K562 (cell line): ENCODE data around the gene MYOZ1. TPM values are rescaled to one million over a fixed set of nuclear protein-coding genes. Genes with fewer than 3 reads are reported as not detected.
A peak's percentile ranks its signal among the peaks of the same experiment; 100 is the strongest.

Experiments
- ATAC-seq: fragments of 200-7000 bp; cut with Tn5 transposase; 3 replicates; pipeline ENCODE4 v1.9.1; 2020; ENCODE audit warnings: moderate library complexity
- BruUV-seq: library from RNA; stranded (reverse); fragments of 400-500 nt; replicated peaks from 2 replicates; lab custom pipeline; 2021; lab: Mats Ljungman, UMichigan
- CTCF ChIA-PET: fragments of 300-600 bp; formaldehyde crosslinking; extraction: SDS; loops from one replicate; lab custom pipeline; 2021; ENCODE audit warnings: low intra/inter-chr PET ratio; lab: Yijun Ruan, JAX
- POLR2A ChIA-PET: fragments of 300-600, 350-650 bp; sonication (Branson Sonifier 250); formaldehyde crosslinking; extraction: SDS; loops from one replicate; lab custom pipeline; 2021; ENCODE audit warnings: antibody characterized with exemption, inconsistent platforms; lab: Yijun Ruan, JAX
- DNase-seq, 4 experiments: peaks; one replicate each; pipeline versions ENCODE4 v3.0.0 to v3.0.0-alpha.2; 2011 to 2018; ENCODE audit warnings: low spot score in 3 of 4, mixed read lengths in 3 of 4; ENCODE audit errors: extremely low read depth in 1 of 4
- FAIRE-seq: peaks from 2 replicates; lab custom pipeline; 2011; peaks lifted over from hg19 to GRCh38; lab: Jason Lieb, UNC
- H2AFZ ChIP-seq: 2 replicates; pipeline ENCODE4 v1.6.0; 2011; ENCODE audit warnings: low read depth, low read length, control low read depth, inconsistent platforms
- H3K27ac ChIP-seq: fragments of 200-600 bp; 3 replicates; pipeline ENCODE4 v1.8.0; 2011; ENCODE audit warnings: low read depth, mild to moderate bottlenecking, control low read depth, inconsistent platforms, low read length, moderate library complexity, mixed read lengths; ENCODE audit errors: extremely low read depth
- H3K27me3 ChIP-seq, 2 experiments: fragments of 300-600 bp in 1 of 2; 2 replicates in 1 of 2; 3 replicates in 1 of 2; pipeline versions ENCODE4 v1.6.0 to v1.8.0; 2011; ENCODE audit warnings: inconsistent platforms in 2 of 2, low read length in 2 of 2, mild to moderate bottlenecking in 1 of 2, mixed read lengths in 1 of 2, moderate library complexity in 1 of 2; ENCODE audit not compliant: control insufficient read depth in 2 of 2, insufficient read depth in 2 of 2
- H3K36me3 ChIP-seq: fragments of 300-600 bp; 3 replicates; pipeline ENCODE4 v1.8.0; 2011; ENCODE audit warnings: mild to moderate bottlenecking, low read length, inconsistent platforms; ENCODE audit not compliant: control insufficient read depth, insufficient read depth
- H3K4me1 ChIP-seq, 2 experiments: fragments of 200-600 bp in 1 of 2; replicated peaks in 1 of 2; 2 replicates in 1 of 2; 3 replicates in 1 of 2; pipeline versions ENCODE4 v1.5.1 to v1.8.0; 2011; ENCODE audit warnings: inconsistent platforms in 2 of 2, low read length in 2 of 2, mild to moderate bottlenecking in 1 of 2, mixed read lengths in 1 of 2, moderate library complexity in 1 of 2; ENCODE audit not compliant: control insufficient read depth in 2 of 2, insufficient read depth in 2 of 2
- H3K4me2 ChIP-seq: 2 replicates; pipeline ENCODE4 v1.6.1; 2011; ENCODE audit warnings: low read length, control low read depth, inconsistent platforms, mixed read lengths; ENCODE audit not compliant: insufficient read depth
- H3K4me3 ChIP-seq: fragments of 200-600 bp; sonication (generic), shearing (Covaris generic); 2 replicates; pipeline ENCODE4 v1.5.1; 2016; ENCODE audit warnings: control low read depth, inconsistent platforms
- H3K79me2 ChIP-seq: fragments of 200-600 bp; 3 replicates; pipeline ENCODE4 v1.8.0; 2011; ENCODE audit warnings: low read length, inconsistent platforms; ENCODE audit not compliant: control insufficient read depth, insufficient read depth
- H3K9ac ChIP-seq, 2 experiments: 2 replicates each; pipeline versions ENCODE4 v1.6.0 to v1.6.1; 2011; ENCODE audit warnings: low read depth in 2 of 2, low read length in 2 of 2, control low read depth in 1 of 2, inconsistent platforms in 1 of 2, mild to moderate bottlenecking in 1 of 2, mixed read lengths in 1 of 2; ENCODE audit not compliant: insufficient read depth in 1 of 2
- H3K9me1 ChIP-seq: one replicate; pipeline ENCODE4 v1.6.0; 2011; ENCODE audit warnings: inconsistent platforms, mild to moderate bottlenecking, low read length, moderate library complexity; ENCODE audit not compliant: control insufficient read depth, insufficient read depth
- H3K9me3 ChIP-seq: replicated peaks from 2 replicates; pipeline ENCODE4 v1.5.1; 2011; ENCODE audit warnings: low read depth, low read length, inconsistent platforms; ENCODE audit not compliant: control insufficient read depth, insufficient read depth
- H4K20me1 ChIP-seq: replicated peaks from 2 replicates; pipeline ENCODE4 v1.6.1; 2011; ENCODE audit warnings: low read length, inconsistent platforms, mixed read lengths; ENCODE audit not compliant: control insufficient read depth, insufficient read depth
- ARID1B ChIP-seq: fragments of 450-650 bp; IDR thresholded peaks from 2 replicates; pipeline ENCODE4 v1.6.1; 2016; ENCODE audit warnings: antibody characterized with exemption, mild to moderate bottlenecking, inconsistent platforms
- GTF2A2 ChIP-seq: IDR thresholded peaks from 2 replicates; pipeline ENCODE4 v1.6.1; 2016; ENCODE audit warnings: mild to moderate bottlenecking, missing genetic modification characterization, missing compliant biosample characterization
- HDAC1 ChIP-seq, 2 experiments: fragments of 450-650 bp; IDR thresholded peaks; 2 replicates each; pipeline ENCODE4 v1.6.1; 2016 to 2017; ENCODE audit warnings: inconsistent platforms in 1 of 2, mild to moderate bottlenecking in 1 of 2, moderate library complexity in 1 of 2
- HEY1 ChIP-seq: fragments of 250-450 bp; sonication (Bioruptor Pico); IDR thresholded peaks from 2 replicates; pipeline ENCODE4 v1.5.0; 2020; ENCODE audit warnings: mild to moderate bottlenecking, moderate library complexity, borderline replicate concordance
- MEF2A ChIP-seq: IDR thresholded peaks from 2 replicates; pipeline ENCODE4 v1.6.1; 2011; ENCODE audit warnings: low read depth, mild to moderate bottlenecking, low read length, moderate library complexity; ENCODE audit not compliant: control insufficient read depth
- NR2C2 ChIP-seq, 2 experiments: fragments of 200-800 bp in 1 of 2; sonication (Bioruptor generic) in 1 of 2; sonication (generic) in 1 of 2; formaldehyde crosslinking in 1 of 2; IDR thresholded peaks; 2 replicates each; pipeline versions ENCODE4 v1.6.1 to v1.8.0; 2016 to 2022; ENCODE audit warnings: mild to moderate bottlenecking in 1 of 2, missing compliant biosample characterization in 1 of 2, missing genetic modification characterization in 1 of 2, missing genetic modification reagents in 1 of 2
- TSC22D4 ChIP-seq: fragments of 450-650 bp; IDR thresholded peaks from 2 replicates; pipeline ENCODE4 v1.6.1; 2016; ENCODE audit warnings: missing genetic modification characterization, missing biosample characterization, control low read depth
- ZBTB17 ChIP-seq: fragments of 450-650 bp; formaldehyde crosslinking; IDR thresholded peaks from 2 replicates; pipeline ENCODE4 v1.4.0; 2020; ENCODE audit warnings: mild to moderate bottlenecking
- ZNF740 ChIP-seq, 3 experiments: fragments of 200-800 bp in 1 of 3; sonication (Bioruptor generic) in 1 of 3; sonication (generic) in 1 of 3; formaldehyde crosslinking in 1 of 3; IDR thresholded peaks; 2 replicates each; pipeline versions ENCODE4 v1.6.1 to v1.8.0; 2016 to 2022; ENCODE audit warnings: mild to moderate bottlenecking in 2 of 3, missing compliant biosample characterization in 2 of 3, missing genetic modification characterization in 2 of 3, missing genetic modification reagents in 1 of 3
- WGBS: fragments of 100-300 bp; shearing (Covaris generic); methylation state at CpG from one replicate; pipeline ENCODE4 v1.1.6; 2016; ENCODE audit warnings: low coverage, mixed read lengths; ENCODE audit not compliant: insufficient coverage; ENCODE audit errors: missing lambda C conversion rate; 5-methylcytosine and 5-hydroxymethylcytosine counted together
- in situ Hi-C: fragments of 300-500 bp; cut with MboI; formaldehyde crosslinking; loops from 4 replicates; pipeline ENCODE4 v1.15.0; 2018; ENCODE audit warnings: inconsistent platforms, mixed read lengths
- intact Hi-C: fragments of 100-400 bp; cut with micrococcal nuclease; formaldehyde crosslinking; loops from 2 replicates; pipeline ENCODE4 v1.14.2; 2022
- polyA plus RNA-seq, 8 experiments: library from polyadenylated mRNA; depleted of rRNA in 4 of 8; stranded (reverse) in 5 of 8; unstranded in 3 of 8; fragments of >200 nt; fragmentation: Nextera tagmentation in 2 of 8; fragmentation: Illumina TruSeq in 1 of 8; extraction: Ambion mirVana in 2 of 8; extraction: Trizol in 1 of 8; gene quantifications; 2 replicates each; pipeline versions ENCODE4 v1.2.1 to v1.2.3, GENCODE V29; 2011 to 2014; ENCODE audit warnings: inconsistent platforms in 1 of 8, missing spikeins in 1 of 8
- total RNA-seq, 7 experiments: library from RNA; depleted of rRNA in 6 of 7; stranded (reverse); fragments of >200 nt in 6 of 7; fragmentation: Illumina TruSeq in 2 of 7; extraction: Trizol in 2 of 7; gene quantifications; 2 replicates each; pipeline versions ENCODE4 v1.2.1 to v1.2.3, GENCODE V29; 2011 to 2021; ENCODE audit warnings: low replicate concordance in 1 of 7
- TF ChIP-seq, protein P1 (sequence below): fragments of 200-400 bp; formaldehyde crosslinking; IDR thresholded peaks from 2 replicates; pipeline ENCODE4 v1.6.1; 2017; ENCODE audit warnings: mild to moderate bottlenecking, low read depth, low read length, moderate library complexity
- TF ChIP-seq, protein P2 (sequence below): sonication (generic); formaldehyde crosslinking; IDR thresholded peaks from 2 replicates; pipeline ENCODE4 v1.8.1; 2023; ENCODE audit warnings: mild to moderate bottlenecking, missing genetic modification reagents

MYOZ1 gene
- total and polyA plus RNA-seq, 9 of the 15 experiments (the other 6 are each of a cell fraction or from before 2014, with no cell fraction given): 0.03 to 0.18 (median 0.07) TPM; not detected in 5

DNA sequence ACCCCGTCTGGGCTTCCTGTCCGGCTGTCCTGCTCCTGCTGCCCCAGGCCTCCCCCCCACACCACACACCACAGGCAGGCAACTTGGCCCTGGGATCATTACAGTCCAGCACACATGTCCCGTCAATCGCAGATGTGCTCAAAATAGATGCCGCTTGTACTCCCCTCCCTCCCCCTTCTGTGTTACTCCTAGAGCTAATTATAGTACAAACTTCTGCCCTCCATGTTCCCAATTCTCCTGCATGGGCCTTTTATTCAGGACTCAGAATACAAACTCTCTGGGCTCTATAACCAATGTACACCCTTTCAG, 14.7 kb upstream of the MYOZ1 start, which contains the start of gene SYNPO2L (continued):
- peak; percentile 90 for TF ChIP-seq ZNF740 (CRISPR knock-in tag; IDR thresholded peaks at IDR 0.05)
- no peak for TF ChIP-seq ZNF740 (tag; IDR thresholded peaks at IDR 0.05)
- no peak for TF ChIP-seq NR2C2 (CRISPR knock-in tag; IDR thresholded peaks at IDR 0.05)
- TF ChIP-seq NR2C2 (tag; IDR thresholded peaks at IDR 0.05): no peak
- TF ChIP-seq TSC22D4 (tag): no peak
- no peak for TF ChIP-seq GTF2A2 (tag)
- 0 out of 2 replicates have a peak, but pooled peaks have one; percentile 25 for TF ChIP-seq ZBTB17 (CRISPR knock-in tag)
- TF ChIP-seq MEF2A: peak; percentile 83

- H4K20me1 ChIP-seq: no peaks in the 10 kb centered on the region
- no peaks in the 10 kb centered on the region for H3K9me3 ChIP-seq
- ChIA-PET CTCF (no interaction called here), POLR2A (interaction anchor here (0.6 to 1.0 kb wide), 2 partner anchors 81 to 156 kb away, joined by 3 read pairs; no protein-coding TSS in a partner anchor)
- no peak overlapping the region for H3K27ac ChIP-seq
- no peak overlapping the region for H3K4me3 ChIP-seq
- no peak for DNase-seq
- H3K4me2 ChIP-seq: no peak overlapping the region
- no peak for ATAC-seq
- no peaks in the 10 kb centered on the region for H3K27me3 ChIP-seq
- no peaks in the 10 kb centered on the region for H3K79me2 ChIP-seq
- WGBS: 73% methylated on average over 10 of the region's 12 CpGs
- no TSS peak for BruUV-seq
- in situ Hi-C loops: loop anchor here (5.0 to 10.0 kb wide), 2 partner anchors 52 to 119 kb away; a partner anchor contains a TSS
- TF ChIP-seq, protein P1, sequence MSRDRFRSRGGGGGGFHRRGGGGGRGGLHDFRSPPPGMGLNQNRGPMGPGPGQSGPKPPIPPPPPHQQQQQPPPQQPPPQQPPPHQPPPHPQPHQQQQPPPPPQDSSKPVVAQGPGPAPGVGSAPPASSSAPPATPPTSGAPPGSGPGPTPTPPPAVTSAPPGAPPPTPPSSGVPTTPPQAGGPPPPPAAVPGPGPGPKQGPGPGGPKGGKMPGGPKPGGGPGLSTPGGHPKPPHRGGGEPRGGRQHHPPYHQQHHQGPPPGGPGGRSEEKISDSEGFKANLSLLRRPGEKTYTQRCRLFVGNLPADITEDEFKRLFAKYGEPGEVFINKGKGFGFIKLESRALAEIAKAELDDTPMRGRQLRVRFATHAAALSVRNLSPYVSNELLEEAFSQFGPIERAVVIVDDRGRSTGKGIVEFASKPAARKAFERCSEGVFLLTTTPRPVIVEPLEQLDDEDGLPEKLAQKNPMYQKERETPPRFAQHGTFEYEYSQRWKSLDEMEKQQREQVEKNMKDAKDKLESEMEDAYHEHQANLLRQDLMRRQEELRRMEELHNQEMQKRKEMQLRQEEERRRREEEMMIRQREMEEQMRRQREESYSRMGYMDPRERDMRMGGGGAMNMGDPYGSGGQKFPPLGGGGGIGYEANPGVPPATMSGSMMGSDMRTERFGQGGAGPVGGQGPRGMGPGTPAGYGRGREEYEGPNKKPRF: no peak
- TF ChIP-seq HDAC1 (IDR thresholded peaks at IDR 0.05): no peak
- TF ChIP-seq ARID1B: no peak
- TF ChIP-seq, protein P2, sequence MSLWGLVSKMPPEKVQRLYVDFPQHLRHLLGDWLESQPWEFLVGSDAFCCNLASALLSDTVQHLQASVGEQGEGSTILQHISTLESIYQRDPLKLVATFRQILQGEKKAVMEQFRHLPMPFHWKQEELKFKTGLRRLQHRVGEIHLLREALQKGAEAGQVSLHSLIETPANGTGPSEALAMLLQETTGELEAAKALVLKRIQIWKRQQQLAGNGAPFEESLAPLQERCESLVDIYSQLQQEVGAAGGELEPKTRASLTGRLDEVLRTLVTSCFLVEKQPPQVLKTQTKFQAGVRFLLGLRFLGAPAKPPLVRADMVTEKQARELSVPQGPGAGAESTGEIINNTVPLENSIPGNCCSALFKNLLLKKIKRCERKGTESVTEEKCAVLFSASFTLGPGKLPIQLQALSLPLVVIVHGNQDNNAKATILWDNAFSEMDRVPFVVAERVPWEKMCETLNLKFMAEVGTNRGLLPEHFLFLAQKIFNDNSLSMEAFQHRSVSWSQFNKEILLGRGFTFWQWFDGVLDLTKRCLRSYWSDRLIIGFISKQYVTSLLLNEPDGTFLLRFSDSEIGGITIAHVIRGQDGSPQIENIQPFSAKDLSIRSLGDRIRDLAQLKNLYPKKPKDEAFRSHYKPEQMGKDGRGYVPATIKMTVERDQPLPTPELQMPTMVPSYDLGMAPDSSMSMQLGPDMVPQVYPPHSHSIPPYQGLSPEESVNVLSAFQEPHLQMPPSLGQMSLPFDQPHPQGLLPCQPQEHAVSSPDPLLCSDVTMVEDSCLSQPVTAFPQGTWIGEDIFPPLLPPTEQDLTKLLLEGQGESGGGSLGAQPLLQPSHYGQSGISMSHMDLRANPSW: peak; percentile 76; the same call in 1 of the 2 replicates
- no peak for TF ChIP-seq HEY1 (CRISPR knock-in tag)
- TF ChIP-seq, all 486 proteins: peak for 1
- Histone ChIP-seq H3K9ac (peak overlapping the region; percentile 10 to 62; a peak in 2 of 4 replicates), H2AFZ (peak overlapping the region; percentile 69), H3K9me1 (no peaks in the 10 kb centered on the region), H3K36me3 (no peaks in the 10 kb centered on the region), H3K4me1 (peaks cover 21 to 35% of the 10 kb centered on the region in 2 experiments)
- no peak for FAIRE-seq
- intact Hi-C loops: no loop called here
Measured at GRCh38 chr10:73655257-73655989, 14.1 kb upstream of the MYOZ1 start.
